K562 (cell line): Measurements from ENCODE around the gene PPP1R13L. TPM values are rescaled to one million over a fixed set of nuclear protein-coding genes. Genes with fewer than 3 reads are reported as not detected.
A peak's percentile ranks its signal among the peaks of the same experiment; 100 is the strongest.

Experiments
- CCNT2 ChIP-seq: IDR thresholded peaks from 2 replicates; pipeline ENCODE4 v1.6.1; 2011; ENCODE audit warnings: borderline replicate concordance, low read depth, mild to moderate bottlenecking, moderate library complexity, mixed read lengths, low read length; ENCODE audit not compliant: insufficient read length; ENCODE audit errors: extremely low read depth
- DDX20 ChIP-seq: fragments of 450-650 bp; IDR thresholded peaks from 2 replicates; pipeline ENCODE4 v1.6.1; 2016; ENCODE audit warnings: missing genetic modification characterization, low read depth, mild to moderate bottlenecking, missing compliant biosample characterization, moderate library complexity
- DPF2 ChIP-seq: fragments of 450-650 bp; IDR thresholded peaks from 2 replicates; pipeline ENCODE4 v1.6.1; 2016
- ESRRA ChIP-seq: fragments of 450-650 bp; IDR thresholded peaks from 2 replicates; pipeline ENCODE4 v1.6.1; 2014; ENCODE audit warnings: low read depth, mild to moderate bottlenecking, moderate library complexity, borderline replicate concordance
- ETS2 ChIP-seq: IDR thresholded peaks from 2 replicates; pipeline ENCODE4 v1.6.1; 2016; ENCODE audit warnings: borderline replicate concordance, missing genetic modification characterization, mild to moderate bottlenecking, moderate library complexity, missing compliant biosample characterization; ENCODE audit not compliant: poor library complexity, severe bottlenecking
- FOXM1 ChIP-seq, 2 experiments: fragments of 450-650 bp in 1 of 2; sonication (generic) in 1 of 2; formaldehyde crosslinking in 1 of 2; IDR thresholded peaks; 2 replicates each; pipeline versions ENCODE4 v1.6.1 to v1.9.0; 2017 to 2022; ENCODE audit warnings: low read depth in 2 of 2, mild to moderate bottlenecking in 2 of 2, missing genetic modification reagents in 1 of 2, moderate library complexity in 1 of 2
- HCFC1 ChIP-seq: IDR thresholded peaks from 2 replicates; pipeline ENCODE4 v1.6.1; 2012; ENCODE audit warnings: low read depth, low read length, improper control_type of control experiment
- HDAC2 ChIP-seq: fragments of 450-650 bp; IDR thresholded peaks from 2 replicates; pipeline ENCODE4 v1.6.1; 2016; ENCODE audit warnings: mild to moderate bottlenecking
- KLF13 ChIP-seq: fragments of 450-650 bp; IDR thresholded peaks from 2 replicates; pipeline ENCODE4 v1.6.1; 2016; ENCODE audit warnings: missing genetic modification characterization, low read depth, mild to moderate bottlenecking, missing compliant biosample characterization, moderate library complexity, borderline replicate concordance
- NR2C2 ChIP-seq, 2 experiments: fragments of 200-800 bp in 1 of 2; sonication (Bioruptor generic) in 1 of 2; sonication (generic) in 1 of 2; formaldehyde crosslinking in 1 of 2; IDR thresholded peaks; 2 replicates each; pipeline versions ENCODE4 v1.6.1 to v1.8.0; 2016 to 2022; ENCODE audit warnings: mild to moderate bottlenecking in 1 of 2, missing compliant biosample characterization in 1 of 2, missing genetic modification characterization in 1 of 2, missing genetic modification reagents in 1 of 2
- POLR2A ChIP-seq: fragments of 450-650 bp; conservative IDR thresholded peaks from 2 replicates; pipeline ENCODE4 v1.6.1; 2016
- SMARCC2 ChIP-seq: fragments of 450-650 bp; IDR thresholded peaks from 2 replicates; pipeline ENCODE4 v1.6.1; 2017; ENCODE audit warnings: antibody characterized with exemption, moderate library complexity, mild to moderate bottlenecking, low read depth
- TAL1 ChIP-seq: fragments of 450-650 bp; IDR thresholded peaks from 2 replicates; pipeline ENCODE4 v1.6.1; 2016; ENCODE audit warnings: mild to moderate bottlenecking
- TCF3 ChIP-seq: sonication (generic); formaldehyde crosslinking; IDR thresholded peaks from 2 replicates; pipeline ENCODE4 v1.4.0; 2020; ENCODE audit warnings: mild to moderate bottlenecking, missing genetic modification reagents
- XRCC4 ChIP-seq: IDR thresholded peaks from one replicate; pipeline ENCODE4 v1.6.1; 2011; ENCODE audit not compliant: insufficient read depth, insufficient read length; ENCODE audit errors: extremely low read depth
- ZKSCAN1 ChIP-seq: fragments of 150-350 bp; IDR thresholded peaks from 2 replicates; pipeline ENCODE4 v1.6.1; 2016; ENCODE audit warnings: low read depth, low read length
- ZNF239 ChIP-seq: fragments of 250-450 bp; sonication (Bioruptor Pico); IDR thresholded peaks from 2 replicates; pipeline ENCODE4 v1.4.0; 2020; ENCODE audit warnings: mild to moderate bottlenecking
- ZNF589 ChIP-seq: fragments of 200-800 bp; sonication (Bioruptor generic); IDR thresholded peaks from 2 replicates; pipeline ENCODE4 v1.6.1; 2016; ENCODE audit warnings: low read depth, missing genetic modification characterization, missing compliant biosample characterization
- polyA plus RNA-seq, 8 experiments: library from polyadenylated mRNA; depleted of rRNA in 4 of 8; stranded (reverse) in 5 of 8; unstranded in 3 of 8; fragments of >200 nt; fragmentation: Nextera tagmentation in 2 of 8; fragmentation: Illumina TruSeq in 1 of 8; extraction: Ambion mirVana in 2 of 8; extraction: Trizol in 1 of 8; gene quantifications; 2 replicates each; pipeline versions ENCODE4 v1.2.1 to v1.2.3, GENCODE V29; 2011 to 2014; ENCODE audit warnings: inconsistent platforms in 1 of 8, missing spikeins in 1 of 8
- total RNA-seq, 7 experiments: library from RNA; depleted of rRNA in 6 of 7; stranded (reverse); fragments of >200 nt in 6 of 7; fragmentation: Illumina TruSeq in 2 of 7; extraction: Trizol in 2 of 7; gene quantifications; 2 replicates each; pipeline versions ENCODE4 v1.2.1 to v1.2.3, GENCODE V29; 2011 to 2021; ENCODE audit warnings: low replicate concordance in 1 of 7
- TF ChIP-seq, protein P1 (sequence below): sonication (generic); formaldehyde crosslinking; IDR thresholded peaks from 2 replicates; pipeline ENCODE4 v1.8.1; 2023; ENCODE audit warnings: mild to moderate bottlenecking, missing genetic modification reagents
- TF ChIP-seq, protein P2 (sequence below): fragments of 250-450 bp; sonication (Bioruptor Pico); IDR thresholded peaks from 2 replicates; pipeline ENCODE4 v1.6.1; 2021; ENCODE audit warnings: mild to moderate bottlenecking
- TF ChIP-seq, protein P3 (sequence below): fragments of 250-450 bp; sonication (Bioruptor Pico); IDR thresholded peaks from 2 replicates; pipeline ENCODE4 v1.4.0; 2020; ENCODE audit warnings: borderline replicate concordance
- TF ChIP-seq, protein P4 (sequence below): fragments of 450-650 bp; formaldehyde crosslinking; IDR thresholded peaks from 2 replicates; pipeline ENCODE4 v1.4.0; 2020; ENCODE audit warnings: mild to moderate bottlenecking, moderate library complexity

Gene PPP1R13L
- total and polyA plus RNA-seq, 9 of the 15 experiments (the other 6 are each of a cell fraction or from before 2014, with no cell fraction given) = 0.32 to 6.7 (median 2.0) TPM

DNA sequence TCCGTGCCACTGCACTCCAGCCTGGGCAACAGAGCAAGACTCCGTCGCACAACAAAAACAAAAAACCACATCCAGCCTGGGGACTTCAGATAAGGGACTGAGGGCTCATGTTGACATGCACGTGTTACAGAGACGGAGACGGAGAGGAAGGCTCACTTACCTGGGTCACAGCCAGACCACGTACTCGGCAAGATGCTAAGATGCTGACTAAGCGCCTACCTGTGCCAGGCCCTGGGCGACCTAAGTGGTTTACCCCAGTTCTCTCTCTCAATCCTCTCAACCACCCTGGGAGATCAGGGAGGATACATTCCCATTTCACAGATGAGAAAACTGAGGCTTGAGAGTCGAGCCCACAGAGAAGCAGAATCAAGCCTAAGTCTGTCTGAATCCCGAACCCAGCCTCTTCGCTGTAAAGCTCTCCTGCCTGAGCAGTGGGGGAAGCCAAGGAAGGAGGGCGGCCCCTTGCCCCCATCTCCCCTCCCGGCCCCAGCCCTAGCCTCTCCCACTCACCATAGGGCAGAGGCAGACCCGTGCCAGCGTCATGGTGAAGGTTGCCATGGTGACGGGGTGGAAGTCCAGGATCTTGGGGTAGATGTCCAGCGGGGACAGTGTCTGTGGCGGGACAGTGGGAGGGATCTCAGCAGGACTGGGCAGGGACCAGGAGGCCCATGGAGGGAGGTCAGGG lies 48.0 kb downstream of the PPP1R13L start (continued):
- TF ChIP-seq FOXM1 (IDR thresholded peaks at IDR 0.05; ENCODE audit: low read depth) (no peak), FOXM1 (CRISPR knock-in tag; IDR thresholded peaks at IDR 0.05; ENCODE audit: low read depth) (no peak), TCF3 (CRISPR knock-in tag) (peak; percentile 73), HCFC1 (no peak), ZKSCAN1 (peak; percentile 94), NR2C2 (CRISPR knock-in tag; IDR thresholded peaks at IDR 0.05) (no peak), NR2C2 (tag; IDR thresholded peaks at IDR 0.05) (no peak), CCNT2 (no peak), DPF2 (no peak), HDAC2 (peak; percentile 61; the same call in 1 of the 2 replicates), TAL1 (peak; percentile 32), ZNF589 (CRISPR knock-in tag) (no peak), POLR2A (no peak), ESRRA (no peak), DDX20 (tag) (no peak), ZNF239 (CRISPR knock-in tag) (no peak), KLF13 (tag) (no peak), XRCC4 (no peak), ETS2 (tag) (no peak), SMARCC2 (no peak)
- TF ChIP-seq, protein P1, sequence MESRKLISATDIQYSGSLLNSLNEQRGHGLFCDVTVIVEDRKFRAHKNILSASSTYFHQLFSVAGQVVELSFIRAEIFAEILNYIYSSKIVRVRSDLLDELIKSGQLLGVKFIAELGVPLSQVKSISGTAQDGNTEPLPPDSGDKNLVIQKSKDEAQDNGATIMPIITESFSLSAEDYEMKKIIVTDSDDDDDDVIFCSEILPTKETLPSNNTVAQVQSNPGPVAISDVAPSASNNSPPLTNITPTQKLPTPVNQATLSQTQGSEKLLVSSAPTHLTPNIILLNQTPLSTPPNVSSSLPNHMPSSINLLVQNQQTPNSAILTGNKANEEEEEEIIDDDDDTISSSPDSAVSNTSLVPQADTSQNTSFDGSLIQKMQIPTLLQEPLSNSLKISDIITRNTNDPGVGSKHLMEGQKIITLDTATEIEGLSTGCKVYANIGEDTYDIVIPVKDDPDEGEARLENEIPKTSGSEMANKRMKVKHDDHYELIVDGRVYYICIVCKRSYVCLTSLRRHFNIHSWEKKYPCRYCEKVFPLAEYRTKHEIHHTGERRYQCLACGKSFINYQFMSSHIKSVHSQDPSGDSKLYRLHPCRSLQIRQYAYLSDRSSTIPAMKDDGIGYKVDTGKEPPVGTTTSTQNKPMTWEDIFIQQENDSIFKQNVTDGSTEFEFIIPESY = peak; percentile 32; the same call in 1 of the 2 replicates
- TF ChIP-seq, protein P2, sequence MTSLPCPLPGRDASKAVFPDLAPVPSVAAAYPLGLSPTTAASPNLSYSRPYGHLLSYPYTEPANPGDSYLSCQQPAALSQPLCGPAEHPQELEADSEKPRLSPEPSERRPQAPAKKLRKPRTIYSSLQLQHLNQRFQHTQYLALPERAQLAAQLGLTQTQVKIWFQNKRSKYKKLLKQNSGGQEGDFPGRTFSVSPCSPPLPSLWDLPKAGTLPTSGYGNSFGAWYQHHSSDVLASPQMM (CRISPR knock-in tag) = no peak
- TF ChIP-seq, protein P3, sequence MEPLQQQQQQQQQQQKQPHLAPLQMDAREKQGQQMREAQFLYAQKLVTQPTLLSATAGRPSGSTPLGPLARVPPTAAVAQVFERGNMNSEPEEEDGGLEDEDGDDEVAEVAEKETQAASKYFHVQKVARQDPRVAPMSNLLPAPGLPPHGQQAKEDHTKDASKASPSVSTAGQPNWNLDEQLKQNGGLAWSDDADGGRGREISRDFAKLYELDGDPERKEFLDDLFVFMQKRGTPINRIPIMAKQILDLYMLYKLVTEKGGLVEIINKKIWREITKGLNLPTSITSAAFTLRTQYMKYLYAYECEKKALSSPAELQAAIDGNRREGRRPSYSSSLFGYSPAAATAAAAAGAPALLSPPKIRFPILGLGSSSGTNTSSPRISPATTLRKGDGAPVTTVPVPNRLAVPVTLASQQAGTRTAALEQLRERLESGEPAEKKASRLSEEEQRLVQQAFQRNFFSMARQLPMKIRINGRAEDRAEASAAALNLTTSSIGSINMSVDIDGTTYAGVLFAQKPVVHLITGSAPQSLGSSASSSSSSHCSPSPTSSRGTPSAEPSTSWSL (CRISPR knock-in tag) = no peak
- TF ChIP-seq, protein P4, sequence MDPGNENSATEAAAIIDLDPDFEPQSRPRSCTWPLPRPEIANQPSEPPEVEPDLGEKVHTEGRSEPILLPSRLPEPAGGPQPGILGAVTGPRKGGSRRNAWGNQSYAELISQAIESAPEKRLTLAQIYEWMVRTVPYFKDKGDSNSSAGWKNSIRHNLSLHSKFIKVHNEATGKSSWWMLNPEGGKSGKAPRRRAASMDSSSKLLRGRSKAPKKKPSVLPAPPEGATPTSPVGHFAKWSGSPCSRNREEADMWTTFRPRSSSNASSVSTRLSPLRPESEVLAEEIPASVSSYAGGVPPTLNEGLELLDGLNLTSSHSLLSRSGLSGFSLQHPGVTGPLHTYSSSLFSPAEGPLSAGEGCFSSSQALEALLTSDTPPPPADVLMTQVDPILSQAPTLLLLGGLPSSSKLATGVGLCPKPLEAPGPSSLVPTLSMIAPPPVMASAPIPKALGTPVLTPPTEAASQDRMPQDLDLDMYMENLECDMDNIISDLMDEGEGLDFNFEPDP (CRISPR knock-in tag) = no peak
